ENCODE results near the gene PCED1B.
A peak's percentile ranks its signal among the peaks of the same experiment; 100 is the strongest.

- TF ChIP-seq CTCF (IDR thresholded peaks at IDR 0.05) (peak in 3 of 4 experiments; percentile 23 to 37 (median 28)), POLR2A (IDR thresholded peaks at IDR 0.05) (peak; percentile 25)
Measured at GRCh38 chr12:47079468-47079980, at the start of gene PCED1B, which contains the start of gene AMIGO2.
